ENCODE measurements around the gene GLRX3. TPM values are rescaled to one million over a fixed set of nuclear protein-coding genes. Genes with fewer than 3 reads are reported as not detected.
A peak's percentile ranks its signal among the peaks of the same experiment; 100 is the strongest.

Gene GLRX3
- total and polyA plus RNA-seq, 7 donors: 40.5 to 93.1 (median 53.5) TPM

- 92 to 94% methylated on average over 7 of the region's 7 CpGs for WGBS, 2 donors
- Histone ChIP-seq H3K4me1 (no peaks in the 10 kb centered on the region), H3K4me3 (no peak overlapping the region), H3K9me3 (no peaks in the 10 kb centered on the region), H3K27me3 (peaks cover 0 to 29% (median 0%) of the 10 kb centered on the region in 3 donors), H3K36me3 (no peaks in the 10 kb centered on the region), H3K27ac (no peak overlapping the region)
- intact Hi-C loops (cut with DNase I): no loop called here
- TF ChIP-seq POLR2A (IDR thresholded peaks at IDR 0.05) (no peak), EP300 (IDR thresholded peaks at IDR 0.05) (no peak), POLR2AphosphoS5 (IDR thresholded peaks at IDR 0.05) (no peak), CTCF (IDR thresholded peaks at IDR 0.05) (no peak)
- DNase-seq: peak; percentile 6
Measured at GRCh38 chr10:130214431-130214830, 78.2 kb downstream of the GLRX3 start.

- Histone ChIP-seq H3K27ac (no peak overlapping the region), H3K27me3 (peaks cover 0 to 29% (median 0%) of the 10 kb centered on the region in 3 donors), H3K9me3 (no peaks in the 10 kb centered on the region), H3K36me3 (no peaks in the 10 kb centered on the region), H3K4me1 (no peaks in the 10 kb centered on the region), H3K4me3 (no peak overlapping the region)
- DNase-seq: peak; percentile 48
- TF ChIP-seq CTCF (IDR thresholded peaks at IDR 0.05) (no peak), POLR2AphosphoS5 (IDR thresholded peaks at IDR 0.05) (no peak), EP300 (IDR thresholded peaks at IDR 0.05) (no peak), POLR2A (IDR thresholded peaks at IDR 0.05) (no peak)
- intact Hi-C loops (cut with DNase I): no loop called here
- 73 to 81% methylated on average over 13 of the region's 13 CpGs for WGBS, 2 donors
Measured at GRCh38 chr10:130215151-130215930, 79.2 kb downstream of the GLRX3 start.

GRCh38 chr10:130215931-130216231 is 79.7 kb downstream of the GLRX3 start:
- no peak overlapping the region for H3K27ac ChIP-seq
- TF ChIP-seq POLR2AphosphoS5 (IDR thresholded peaks at IDR 0.05) (no peak), CTCF (IDR thresholded peaks at IDR 0.05) (no peak), POLR2A (IDR thresholded peaks at IDR 0.05) (no peak), EP300 (IDR thresholded peaks at IDR 0.05) (no peak)
- peak; percentile 22 for DNase-seq
- no peaks in the 10 kb centered on the region for H3K4me1 ChIP-seq
- H3K36me3 ChIP-seq: no peaks in the 10 kb centered on the region
- WGBS, 2 donors: 80 to 88% methylated on average over 8 of the region's 8 CpGs
- peaks cover 0 to 29% (median 0%) of the 10 kb centered on the region in 3 donors for H3K27me3 ChIP-seq
- intact Hi-C loops (cut with DNase I): no loop called here
- H3K4me3 ChIP-seq: no peak overlapping the region
- no peaks in the 10 kb centered on the region for H3K9me3 ChIP-seq

DNA sequence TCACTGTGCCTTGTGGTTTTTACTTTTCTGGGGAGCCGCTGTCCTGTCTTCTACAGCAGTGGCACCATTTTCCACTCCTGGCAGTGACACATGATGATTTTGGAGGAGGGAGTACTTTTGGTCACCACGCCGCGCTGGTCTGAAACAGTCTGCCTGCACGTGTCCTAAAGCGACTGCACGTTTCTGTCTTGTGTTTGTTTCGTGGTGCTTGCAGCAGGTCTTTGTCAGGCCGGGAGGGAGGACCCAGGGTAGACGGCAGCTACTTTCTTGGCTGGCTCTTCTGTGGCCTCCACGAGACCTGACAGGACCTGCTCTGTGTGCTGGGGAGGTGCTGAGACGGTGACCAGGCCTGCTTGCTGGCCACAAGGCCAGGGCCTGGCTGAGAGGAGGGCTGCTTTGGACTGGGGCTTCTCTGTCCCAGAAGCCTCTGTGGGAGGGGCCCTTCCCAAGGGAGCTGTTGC is 82.0 kb downstream of the GLRX3 start:
- Histone ChIP-seq H3K27ac (no peak overlapping the region), H3K4me1 (no peaks in the 10 kb centered on the region), H3K4me3 (no peak overlapping the region), H3K27me3 (peaks cover 0 to 15% (median 0%) of the 10 kb centered on the region in 3 donors), H3K9me3 (no peaks in the 10 kb centered on the region), H3K36me3 (no peaks in the 10 kb centered on the region)
- peak; percentile 49 for DNase-seq
- TF ChIP-seq POLR2A (IDR thresholded peaks at IDR 0.05) (no peak), POLR2AphosphoS5 (IDR thresholded peaks at IDR 0.05) (no peak), EP300 (IDR thresholded peaks at IDR 0.05) (no peak), CTCF (IDR thresholded peaks at IDR 0.05) (no peak)
- intact Hi-C loops (cut with DNase I): no loop called here
- WGBS, 2 donors: 89 to 90% methylated on average over 12 of the region's 12 CpGs

Measured in sigmoid colon (tissue), 7 donors.